OCI-LY1 (cell line): ENCODE measurements around the gene CDC42EP4.

Experiments used
- H2AFZ ChIP-seq: fragments of 200-600 bp; sonication (generic), shearing (Covaris generic); 2 replicates; pipeline ENCODE4 v1.6.0; 2014; ENCODE audit warnings: antibody characterized with exemption, mild to moderate bottlenecking, low read length
- H3F3A ChIP-seq: fragments of 200-600 bp; sonication (generic), shearing (Covaris generic); 2 replicates; pipeline ENCODE4 v1.6.0; 2014; ENCODE audit warnings: mild to moderate bottlenecking, antibody characterized with exemption, low read length, moderate library complexity; ENCODE audit not compliant: insufficient read depth
- H3K27ac ChIP-seq: fragments of 200-600 bp; sonication (generic); 2 replicates; pipeline ENCODE4 v1.5.1; 2014; ENCODE audit warnings: low read length, mixed run types, mild to moderate bottlenecking, low read depth; ENCODE audit not compliant: poor library complexity, severe bottlenecking
- H3K27me3 ChIP-seq: fragments of 200-600 bp; sonication (generic); 2 replicates; pipeline ENCODE4 v1.6.0; 2014; ENCODE audit warnings: antibody characterized with exemption, mild to moderate bottlenecking, low read length, moderate library complexity; ENCODE audit not compliant: insufficient read depth
- H3K36me3 ChIP-seq: fragments of 200-600 bp; sonication (generic); 2 replicates; pipeline ENCODE4 v1.6.1; 2014; ENCODE audit warnings: mild to moderate bottlenecking, antibody characterized with exemption, low read length, moderate library complexity, mixed read lengths; ENCODE audit not compliant: insufficient read depth
- H3K4me1 ChIP-seq: fragments of 200-600 bp; sonication (generic); 2 replicates; pipeline ENCODE4 v1.5.1; 2014; ENCODE audit warnings: mild to moderate bottlenecking, low read length, moderate library complexity; ENCODE audit not compliant: insufficient read depth, severe bottlenecking
- H3K4me2 ChIP-seq: fragments of 200-600 bp; sonication (generic), shearing (Covaris generic); 2 replicates; pipeline ENCODE4 v1.6.1; 2014; ENCODE audit warnings: low read length
- H3K4me3 ChIP-seq: fragments of 200-600 bp; sonication (generic); 2 replicates; pipeline ENCODE4 v1.5.1; 2014; ENCODE audit warnings: low read length, low read depth, mild to moderate bottlenecking, mixed read lengths; ENCODE audit not compliant: poor library complexity, severe bottlenecking
- H3K79me2 ChIP-seq: fragments of 200-600 bp; shearing (Covaris generic); 2 replicates; pipeline ENCODE4 v1.6.1; 2016; ENCODE audit warnings: mixed run types, low read length, mixed read lengths; ENCODE audit not compliant: insufficient read depth
- H3K9ac ChIP-seq: fragments of 200-600 bp; sonication (generic), shearing (Covaris generic); 2 replicates; pipeline ENCODE4 v1.6.1; 2014; ENCODE audit warnings: mild to moderate bottlenecking, low read length, mixed read lengths
- H3K9me2 ChIP-seq: fragments of 200-600 bp; sonication (generic), shearing (Covaris generic); 2 replicates; pipeline ENCODE4 v1.6.1; 2014; ENCODE audit warnings: low read depth, mild to moderate bottlenecking, low read length, mixed read lengths
- H3K9me3 ChIP-seq: fragments of 200-600 bp; shearing (Covaris generic); 2 replicates; pipeline ENCODE4 v1.6.1; 2014; ENCODE audit warnings: low read length, mixed read lengths
- H4K20me1 ChIP-seq: fragments of 200-600 bp; sonication (generic), shearing (Covaris generic); 2 replicates; pipeline ENCODE4 v1.6.0; 2016; ENCODE audit warnings: mild to moderate bottlenecking, low read length; ENCODE audit not compliant: insufficient read depth
- EZH2 ChIP-seq: fragments of 200-600 bp; sonication (generic), shearing (Covaris generic); IDR thresholded peaks from 2 replicates; pipeline ENCODE4 v1.8.0; 2017; ENCODE audit warnings: borderline replicate concordance, mixed run types, mild to moderate bottlenecking, antibody characterized with exemption, low read length, moderate library complexity, mixed read lengths
- TF ChIP-seq, protein P1 (sequence below): fragments of 200-600 bp; sonication (generic), shearing (Covaris generic); IDR thresholded peaks from 2 replicates; pipeline ENCODE4 v1.5.1; 2017; ENCODE audit warnings: mild to moderate bottlenecking, antibody characterized with exemption, low read length, moderate library complexity, mixed read lengths

CDC42EP4 gene

DNA sequence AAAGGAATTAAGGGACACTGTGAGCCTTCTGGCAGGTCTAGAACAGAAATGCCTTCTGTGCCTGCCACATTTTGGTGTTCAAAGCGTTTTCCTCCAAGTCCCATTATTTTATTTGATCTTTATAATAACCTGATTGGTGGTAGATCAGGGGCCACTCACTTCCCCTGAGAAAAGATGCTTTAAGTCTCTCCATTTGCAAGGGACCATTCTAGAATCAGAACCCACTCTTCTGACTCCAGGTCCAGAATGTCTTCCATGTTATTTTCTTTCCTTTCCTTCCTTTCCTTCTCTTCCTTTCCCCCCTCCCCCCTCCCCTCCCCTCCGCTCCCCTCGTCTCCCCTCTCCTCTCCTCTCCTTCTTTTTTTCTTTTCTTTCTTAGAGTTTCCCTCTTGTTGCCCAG is 19.3 kb upstream of the CDC42EP4 start:
- Histone ChIP-seq H3K4me2 (no peak overlapping the region), H3K9ac (no peak overlapping the region), H3K4me1 (no peaks in the 10 kb centered on the region), H2AFZ (no peak overlapping the region), H3K27ac (no peak overlapping the region), H3K27me3 (no peaks in the 10 kb centered on the region), H4K20me1 (no peaks in the 10 kb centered on the region), H3K9me2 (no peaks in the 10 kb centered on the region), H3K36me3 (no peaks in the 10 kb centered on the region), H3K4me3 (no peak overlapping the region), H3F3A (no peaks in the 10 kb centered on the region), H3K9me3 (no peaks in the 10 kb centered on the region), H3K79me2 (no peaks in the 10 kb centered on the region)
- TF ChIP-seq EZH2 = no peak
- TF ChIP-seq, protein P1, sequence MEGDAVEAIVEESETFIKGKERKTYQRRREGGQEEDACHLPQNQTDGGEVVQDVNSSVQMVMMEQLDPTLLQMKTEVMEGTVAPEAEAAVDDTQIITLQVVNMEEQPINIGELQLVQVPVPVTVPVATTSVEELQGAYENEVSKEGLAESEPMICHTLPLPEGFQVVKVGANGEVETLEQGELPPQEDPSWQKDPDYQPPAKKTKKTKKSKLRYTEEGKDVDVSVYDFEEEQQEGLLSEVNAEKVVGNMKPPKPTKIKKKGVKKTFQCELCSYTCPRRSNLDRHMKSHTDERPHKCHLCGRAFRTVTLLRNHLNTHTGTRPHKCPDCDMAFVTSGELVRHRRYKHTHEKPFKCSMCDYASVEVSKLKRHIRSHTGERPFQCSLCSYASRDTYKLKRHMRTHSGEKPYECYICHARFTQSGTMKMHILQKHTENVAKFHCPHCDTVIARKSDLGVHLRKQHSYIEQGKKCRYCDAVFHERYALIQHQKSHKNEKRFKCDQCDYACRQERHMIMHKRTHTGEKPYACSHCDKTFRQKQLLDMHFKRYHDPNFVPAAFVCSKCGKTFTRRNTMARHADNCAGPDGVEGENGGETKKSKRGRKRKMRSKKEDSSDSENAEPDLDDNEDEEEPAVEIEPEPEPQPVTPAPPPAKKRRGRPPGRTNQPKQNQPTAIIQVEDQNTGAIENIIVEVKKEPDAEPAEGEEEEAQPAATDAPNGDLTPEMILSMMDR = no peak

DNA sequence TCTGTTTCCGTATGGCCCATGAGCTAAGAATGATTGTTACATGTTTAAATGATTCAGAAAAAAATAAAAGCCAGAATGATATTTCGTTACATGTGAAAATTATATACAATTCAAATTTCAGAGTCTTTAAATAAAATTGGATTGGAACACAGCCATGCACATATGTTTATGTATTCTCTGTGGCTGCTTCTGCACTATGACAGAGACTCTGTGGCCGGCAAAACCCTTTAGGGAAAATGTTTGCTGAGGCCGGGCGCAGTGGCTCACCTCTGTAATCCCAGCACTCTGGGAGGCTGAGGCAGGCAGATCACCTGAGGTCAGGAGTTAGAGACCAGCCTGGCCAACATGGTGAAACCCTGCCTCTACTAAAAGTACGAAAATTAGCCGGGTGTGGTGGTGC is 15.9 kb upstream of the CDC42EP4 start:
- no peaks in the 10 kb centered on the region for H3K9me3 ChIP-seq

GRCh38 chr17:73325527-73325842 is 13.7 kb upstream of the CDC42EP4 start:
- Histone ChIP-seq H3K27me3 (no peaks in the 10 kb centered on the region), H3K9ac (no peak overlapping the region), H3K4me2 (no peak overlapping the region), H4K20me1 (no peaks in the 10 kb centered on the region), H3K27ac (no peak overlapping the region), H3K36me3 (no peaks in the 10 kb centered on the region), H3K4me1 (no peaks in the 10 kb centered on the region), H3K9me2 (no peaks in the 10 kb centered on the region), H3K9me3 (no peaks in the 10 kb centered on the region), H2AFZ (no peak overlapping the region), H3K79me2 (no peaks in the 10 kb centered on the region), H3F3A (no peaks in the 10 kb centered on the region), H3K4me3 (no peak overlapping the region)
- no peak for TF ChIP-seq EZH2
- TF ChIP-seq, protein P1 = no peak

More for the DNA sequence above, 15.9 kb upstream of the CDC42EP4 start:
- no peaks in the 10 kb centered on the region for H3K36me3 ChIP-seq
- H3K9me2 ChIP-seq = no peaks in the 10 kb centered on the region
- H2AFZ ChIP-seq = no peak overlapping the region
- no peak overlapping the region for H3K4me3 ChIP-seq
- H3K27ac ChIP-seq = no peak overlapping the region
- no peak for TF ChIP-seq EZH2
- TF ChIP-seq, protein P1 = no peak
- no peaks in the 10 kb centered on the region for H3K4me1 ChIP-seq
- no peaks in the 10 kb centered on the region for H3K79me2 ChIP-seq
- H3K9ac ChIP-seq = no peak overlapping the region
- no peaks in the 10 kb centered on the region for H3K27me3 ChIP-seq
- H3K4me2 ChIP-seq = no peak overlapping the region
- H4K20me1 ChIP-seq = no peaks in the 10 kb centered on the region
- no peaks in the 10 kb centered on the region for H3F3A ChIP-seq
